Stimulated activated CD4-positive, alpha-beta T cell treated with anti-CD3 and anti-CD28 coated beads, TNF-alpha, amount 100 ng/mL, for 1 hour (primary cell): ENCODE results near the gene RAB31.
"Not testable (repeated sequence)": the region's sequence is repeated elsewhere in the genome, so short reads cannot be mapped to it uniquely, and the experiment has no call there.

Experiments used
- DNase-seq, 3 donors: peaks; one replicate each; pipeline ENCODE4 v3.0.0-alpha.2; 2020; ENCODE audit warnings: low read depth in 3 of 3, low spot score in 1 of 3

RAB31 gene

GRCh38 chr18:9757827-9758621 lies 49.9 kb downstream of the RAB31 start:
- no peak for DNase-seq

GRCh38 chr18:9758624-9759075 lies 50.5 kb downstream of the RAB31 start:
- no peak for DNase-seq

GRCh38 chr18:9760641-9761040 lies 52.5 kb downstream of the RAB31 start:
- no peak for DNase-seq

- no peak for DNase-seq
These were observed 54.4 kb downstream of the RAB31 start for GRCh38 chr18:9762526-9762925.

- DNase-seq: no peak
These were observed 55.1 kb downstream of the RAB31 start for GRCh38 chr18:9763157-9763556.

DNA sequence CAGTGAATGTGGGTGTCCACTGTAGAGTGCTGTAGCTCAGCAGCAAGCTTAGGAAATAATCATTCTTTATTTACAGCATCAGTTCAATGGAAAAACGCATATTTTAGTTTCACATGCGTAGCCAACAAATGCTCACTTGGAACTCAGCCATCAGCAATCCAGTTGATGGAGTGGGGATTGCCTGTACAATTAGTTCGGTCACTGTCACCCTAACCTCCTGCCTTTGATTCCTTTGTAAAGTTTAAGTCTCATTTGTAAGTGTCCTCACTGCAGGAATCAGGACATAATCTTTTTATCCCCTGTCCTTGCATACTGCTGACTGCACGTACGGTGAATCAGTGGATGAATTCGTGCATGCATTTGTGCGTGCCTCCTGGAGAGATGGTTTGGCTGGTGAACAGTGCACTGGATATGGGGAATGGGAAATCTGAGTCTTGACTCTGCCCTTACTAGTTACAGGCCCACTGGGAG lies 55.9 kb downstream of the RAB31 start:
- no peak for DNase-seq

- no peak for DNase-seq
These were observed 57.4 kb downstream of the RAB31 start for GRCh38 chr18:9765501-9765900.

DNA sequence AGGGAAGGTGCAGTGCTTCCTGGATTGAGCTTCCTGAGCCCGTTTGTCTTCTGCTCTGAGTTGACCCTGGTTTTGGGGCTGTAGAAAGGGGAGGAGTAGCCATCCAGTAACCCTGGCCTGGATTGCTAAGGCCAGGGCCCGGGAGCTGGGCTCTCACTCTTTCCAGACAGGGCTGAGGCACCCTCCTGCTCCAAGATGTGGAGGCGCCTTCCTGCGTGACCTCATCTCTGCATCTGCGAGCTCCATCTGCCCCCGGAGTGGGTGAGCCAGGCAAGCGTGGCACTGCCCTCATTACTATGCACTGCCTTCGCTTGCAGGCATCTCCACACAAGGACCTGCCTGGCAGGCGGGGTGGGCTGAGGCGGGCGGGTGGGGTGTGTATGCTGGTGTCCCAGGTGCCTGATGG lies 58.0 kb downstream of the RAB31 start:
- no peak for DNase-seq

- DNase-seq: no peak
These were observed 58.6 kb downstream of the RAB31 start for GRCh38 chr18:9766740-9767139.

DNA sequence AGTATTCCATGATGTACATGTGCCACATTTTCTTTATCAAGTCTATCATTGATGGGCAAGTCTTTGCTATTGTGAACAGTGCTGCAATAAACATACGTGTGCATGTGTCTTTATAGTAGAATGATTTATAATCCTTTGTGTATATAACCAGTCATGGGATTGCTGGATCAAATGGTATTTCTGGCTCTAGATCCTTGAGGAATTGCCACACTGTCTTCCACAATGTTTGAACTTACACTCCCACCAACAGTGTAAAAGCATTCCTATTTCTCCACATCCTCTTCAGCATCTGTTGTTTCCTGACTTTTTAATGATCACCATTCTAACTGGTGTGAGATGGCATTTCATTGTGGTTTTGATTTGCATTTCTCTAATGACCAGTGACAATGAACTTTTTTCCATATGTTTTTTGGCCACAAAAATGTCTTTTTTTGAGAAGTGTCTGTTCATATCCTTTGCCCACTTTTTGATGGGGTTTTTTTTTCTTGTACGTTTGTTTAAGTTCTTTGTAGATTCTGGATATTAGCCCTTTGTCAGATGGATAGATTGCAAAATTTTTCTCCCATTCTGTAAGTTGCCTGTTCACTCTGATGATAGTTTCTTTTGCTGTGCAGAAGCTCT lies 60.1 kb downstream of the RAB31 start:
- DNase-seq: not testable (repeated sequence)

DNA sequence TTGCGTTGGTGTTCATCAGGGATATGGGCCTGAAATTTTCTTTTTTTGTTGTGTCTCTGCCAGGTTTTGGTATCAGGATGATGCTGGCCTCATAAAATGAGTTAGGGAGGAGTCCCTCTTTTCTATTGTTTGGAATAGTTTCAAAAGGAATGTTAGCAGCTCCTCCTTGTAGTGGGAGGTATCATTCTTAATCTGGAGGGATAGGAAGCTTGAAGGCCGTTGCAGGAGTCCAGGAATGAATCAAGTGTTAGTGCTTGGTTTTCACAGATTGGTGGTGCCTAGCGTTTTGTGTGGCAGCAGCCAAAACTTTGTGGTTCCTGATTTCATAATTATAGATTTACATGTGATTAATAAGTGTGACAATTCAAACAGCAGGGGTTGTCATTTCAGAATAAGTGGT lies 62.0 kb downstream of the RAB31 start:
- DNase-seq: not testable (repeated sequence)

GRCh38 chr18:9771261-9771976 lies 63.3 kb downstream of the RAB31 start:
- DNase-seq: peak in 2 of 3 donors; percentile 1 to 38

DNA sequence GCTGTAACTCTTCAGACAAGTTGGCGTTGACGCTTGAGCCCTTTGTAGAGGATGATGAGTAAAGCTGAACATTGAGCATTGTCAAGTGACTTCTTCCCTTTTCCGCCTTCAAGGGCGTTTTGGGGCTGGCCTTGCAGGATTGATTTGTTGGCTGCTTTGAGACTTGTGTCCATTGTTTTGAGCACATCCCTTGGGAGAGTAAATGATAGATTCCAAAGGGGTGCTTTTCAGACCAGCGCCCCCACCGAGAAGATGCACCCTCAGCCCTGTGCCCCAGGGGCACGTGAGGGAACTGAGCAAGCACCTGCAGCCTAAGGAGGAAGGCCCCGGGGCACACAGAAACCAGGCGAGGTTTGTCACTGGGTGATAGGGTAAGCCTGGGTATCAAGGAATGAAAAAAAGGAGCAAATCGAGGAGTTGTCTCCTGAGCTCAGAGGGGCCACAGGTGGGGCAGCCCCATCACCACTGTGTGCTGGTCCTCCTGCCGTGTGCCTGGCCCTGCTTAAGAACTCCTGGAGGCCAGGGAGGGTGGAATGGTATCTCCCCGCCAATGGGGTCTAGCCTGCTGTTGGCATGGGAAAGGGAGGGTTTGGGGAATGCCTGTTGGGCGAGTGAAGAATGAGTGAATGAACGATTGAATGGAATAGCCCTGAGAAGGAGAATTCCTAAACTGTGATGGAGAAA lies 64.0 kb downstream of the RAB31 start:
- DNase-seq: no peak

- DNase-seq: no peak
These were observed 65.0 kb downstream of the RAB31 start for GRCh38 chr18:9772847-9773677.

DNA sequence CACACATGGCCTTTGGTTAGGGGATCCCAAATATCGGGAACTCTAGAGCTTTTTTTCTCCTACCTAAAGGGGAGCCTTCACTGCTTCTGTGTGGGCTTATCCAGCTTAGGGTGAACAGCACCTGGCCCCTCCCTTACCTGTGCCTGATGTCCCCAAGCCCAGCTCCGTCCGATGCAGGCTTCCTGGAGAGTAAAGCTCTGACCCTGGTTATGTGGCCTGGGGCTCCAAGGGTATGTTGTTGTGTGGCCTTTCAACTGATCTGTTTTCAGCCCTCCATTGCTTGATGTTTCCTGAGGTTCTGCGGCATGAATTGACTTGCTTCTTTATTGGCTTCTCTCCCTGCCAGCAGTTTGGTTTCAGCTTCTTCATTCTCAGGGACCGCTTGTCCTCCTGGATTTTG lies 66.0 kb downstream of the RAB31 start:
- no peak for DNase-seq

DNA sequence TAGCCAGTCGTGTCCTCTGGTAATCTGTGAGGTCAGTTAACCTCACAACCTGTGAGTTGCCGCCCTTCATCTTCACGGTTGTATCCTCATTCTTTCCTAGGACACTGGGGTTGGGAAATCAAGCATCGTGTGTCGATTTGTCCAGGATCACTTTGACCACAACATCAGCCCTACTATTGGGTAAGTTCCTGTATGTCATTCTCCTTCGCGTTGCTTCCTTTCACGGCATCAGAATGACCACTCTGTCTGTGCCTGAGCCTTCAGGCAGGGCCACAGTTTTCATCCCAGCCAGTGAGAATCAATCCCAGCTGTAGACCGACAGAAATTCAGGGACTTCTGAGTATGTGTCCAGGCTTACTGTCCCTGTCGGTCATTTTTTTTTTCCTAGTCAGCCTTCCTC lies 67.1 kb downstream of the RAB31 start:
- no peak for DNase-seq

DNA sequence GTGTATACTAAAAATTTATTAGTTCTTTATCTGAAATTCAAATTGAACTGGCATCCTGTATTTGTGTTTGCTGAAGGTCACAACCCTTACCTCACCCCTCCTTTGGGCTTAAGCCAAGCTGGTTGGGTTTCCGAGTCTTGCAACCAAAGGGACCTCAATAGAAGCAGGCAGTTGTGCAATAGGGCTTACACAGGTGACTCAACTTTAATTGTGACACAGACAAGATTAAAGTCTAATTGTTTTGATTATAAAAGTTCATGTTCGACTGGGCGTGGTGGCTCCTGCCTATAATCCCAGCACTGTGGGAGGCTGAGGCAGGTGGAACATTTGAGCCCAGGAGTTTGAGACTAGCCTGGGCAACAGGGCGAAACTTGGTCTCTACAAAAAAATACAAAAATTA lies 71.5 kb downstream of the RAB31 start:
- no peak for DNase-seq

DNA sequence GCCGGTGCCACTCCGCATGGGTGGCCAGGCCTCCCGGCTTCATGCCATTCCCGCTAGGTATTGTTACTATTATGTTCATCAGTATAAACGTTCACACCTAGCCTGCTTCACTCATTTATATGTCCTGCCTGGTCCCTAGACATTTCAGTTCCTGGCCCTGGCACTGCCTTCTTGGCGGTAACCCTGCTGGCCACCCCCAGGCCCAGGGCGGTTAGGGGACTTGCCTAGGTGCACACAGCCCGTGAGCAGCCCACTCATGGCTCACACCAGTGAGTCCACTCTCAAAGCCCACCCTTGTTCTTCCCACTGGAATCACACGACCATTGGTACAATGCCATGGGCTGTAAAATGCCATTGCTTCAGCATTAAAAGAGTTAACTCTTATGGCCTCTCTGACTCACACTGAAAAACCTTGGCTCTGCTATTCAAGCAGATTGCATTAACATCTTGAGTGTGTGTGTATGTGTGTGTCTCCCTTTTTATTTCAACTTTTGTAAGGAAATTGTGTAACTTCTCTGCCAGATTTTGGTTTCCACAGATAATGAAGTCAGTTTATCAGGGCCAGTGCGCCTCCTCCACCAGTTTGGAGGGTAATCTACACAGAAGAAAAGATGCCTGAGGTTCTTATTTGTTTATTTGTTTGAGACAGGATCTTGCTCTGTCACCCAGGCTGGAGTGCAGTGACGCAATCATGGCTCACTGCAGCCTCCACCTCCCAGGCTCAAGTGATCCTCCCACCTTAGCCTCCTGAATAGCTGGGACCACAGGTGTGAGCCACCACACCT lies 74.2 kb downstream of the RAB31 start:
- DNase-seq: no peak

DNA sequence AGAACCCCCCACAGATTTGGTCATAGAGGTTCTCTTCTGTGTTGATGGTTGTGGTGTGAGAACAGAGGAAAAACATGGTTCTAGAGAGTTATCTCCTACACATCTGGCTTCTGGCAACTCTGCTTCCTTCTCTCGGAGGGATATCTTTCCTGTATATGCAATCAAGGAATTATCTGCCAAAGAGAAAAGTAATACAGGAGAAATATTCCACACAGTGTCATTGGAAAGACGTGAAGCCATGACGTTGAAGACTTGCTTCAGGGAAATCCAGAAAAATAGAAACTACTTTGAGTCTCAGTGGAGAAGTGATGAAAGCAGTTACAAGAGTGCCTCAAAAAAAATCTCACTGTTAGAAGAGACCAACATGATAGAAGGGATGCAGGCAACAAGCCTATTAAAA lies 78.5 kb downstream of the RAB31 start:
- no peak for DNase-seq

GRCh38 chr18:9787036-9787435 lies 78.9 kb downstream of the RAB31 start:
- no peak for DNase-seq
